GM10248 (cell line): ENCODE measurements around the gene MAMDC2.

Experiments
- CTCF ChIA-PET: fragments of 300-600 bp; sonication (Branson Sonifier 250); formaldehyde crosslinking; extraction: SDS; loops from one replicate; lab custom pipeline; 2021; ENCODE audit warnings: antibody characterized with exemption; lab: Yijun Ruan, JAX
- POLR2A ChIA-PET: fragments of 350-650 bp; sonication (Branson Sonifier 250); formaldehyde crosslinking; extraction: SDS; loops from one replicate; lab custom pipeline; 2020; ENCODE audit warnings: antibody characterized with exemption; lab: Yijun Ruan, JAX
- DNase-seq: peaks from one replicate; pipeline ENCODE4 v3.0.0; 2012; ENCODE audit errors: extremely low spot score
- TF ChIP-seq, protein P1 (sequence below): IDR thresholded peaks from 2 replicates; pipeline ENCODE4 v1.5.1; 2012; ENCODE audit warnings: mild to moderate bottlenecking, low read depth; ENCODE audit errors: extremely low read depth, missing control alignments, control extremely low read depth

The MAMDC2 gene

DNA sequence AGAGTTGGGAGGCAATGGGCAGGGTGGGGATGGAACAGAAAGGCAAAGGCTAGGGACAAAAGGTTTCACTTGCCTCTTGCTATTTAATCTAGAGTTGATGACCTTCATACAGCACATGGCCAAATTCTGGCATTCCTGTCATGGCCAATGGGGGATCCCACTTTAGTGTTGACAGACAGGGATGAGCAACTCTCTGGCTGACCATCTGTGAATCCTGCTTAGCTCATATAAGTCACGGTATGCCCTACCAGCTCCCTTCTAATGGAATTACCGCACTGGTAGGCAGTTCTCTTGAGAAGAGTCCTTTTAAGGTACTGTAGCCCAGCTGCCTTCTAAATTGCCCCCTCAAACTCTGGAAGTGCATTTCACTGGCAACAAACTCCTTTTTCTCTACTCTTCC, 76.1 kb downstream of the MAMDC2 start:
- no peak for DNase-seq
- POLR2A ChIA-PET = no interaction called here
- CTCF ChIA-PET = interaction anchor here (1.4 to 8.2 kb wide), 2 partner anchors 8 to 148 kb away, joined by 6 to 110 read pairs; no protein-coding TSS in a partner anchor
- TF ChIP-seq, protein P1, sequence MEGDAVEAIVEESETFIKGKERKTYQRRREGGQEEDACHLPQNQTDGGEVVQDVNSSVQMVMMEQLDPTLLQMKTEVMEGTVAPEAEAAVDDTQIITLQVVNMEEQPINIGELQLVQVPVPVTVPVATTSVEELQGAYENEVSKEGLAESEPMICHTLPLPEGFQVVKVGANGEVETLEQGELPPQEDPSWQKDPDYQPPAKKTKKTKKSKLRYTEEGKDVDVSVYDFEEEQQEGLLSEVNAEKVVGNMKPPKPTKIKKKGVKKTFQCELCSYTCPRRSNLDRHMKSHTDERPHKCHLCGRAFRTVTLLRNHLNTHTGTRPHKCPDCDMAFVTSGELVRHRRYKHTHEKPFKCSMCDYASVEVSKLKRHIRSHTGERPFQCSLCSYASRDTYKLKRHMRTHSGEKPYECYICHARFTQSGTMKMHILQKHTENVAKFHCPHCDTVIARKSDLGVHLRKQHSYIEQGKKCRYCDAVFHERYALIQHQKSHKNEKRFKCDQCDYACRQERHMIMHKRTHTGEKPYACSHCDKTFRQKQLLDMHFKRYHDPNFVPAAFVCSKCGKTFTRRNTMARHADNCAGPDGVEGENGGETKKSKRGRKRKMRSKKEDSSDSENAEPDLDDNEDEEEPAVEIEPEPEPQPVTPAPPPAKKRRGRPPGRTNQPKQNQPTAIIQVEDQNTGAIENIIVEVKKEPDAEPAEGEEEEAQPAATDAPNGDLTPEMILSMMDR = no peak

GRCh38 chr9:70120834-70121510, 77.3 kb downstream of the MAMDC2 start:
- no peak for DNase-seq
- TF ChIP-seq, protein P1 = no peak
- POLR2A ChIA-PET = no interaction called here
- CTCF ChIA-PET = interaction anchor here (1.4 to 8.2 kb wide), 2 partner anchors 9 to 149 kb away, joined by 6 to 110 read pairs; no protein-coding TSS in a partner anchor

- TF ChIP-seq, protein P1 = no peak
- DNase-seq = no peak
- ChIA-PET POLR2A (no interaction called here), CTCF (interaction anchor here (8.2 kb wide), 1 partner anchor 10 kb away, joined by 110 read pairs; no protein-coding TSS in a partner anchor)
Measured at GRCh38 chr9:70121818-70122436, 78.3 kb downstream of the MAMDC2 start.

- DNase-seq = no peak
- CTCF ChIA-PET = interaction anchor here (8.2 kb wide), 1 partner anchor 12 kb away, joined by 110 read pairs; no protein-coding TSS in a partner anchor
- TF ChIP-seq, protein P1 = no peak
- POLR2A ChIA-PET = no interaction called here
Measured at GRCh38 chr9:70123695-70124094, 80.0 kb downstream of the MAMDC2 start.

DNA sequence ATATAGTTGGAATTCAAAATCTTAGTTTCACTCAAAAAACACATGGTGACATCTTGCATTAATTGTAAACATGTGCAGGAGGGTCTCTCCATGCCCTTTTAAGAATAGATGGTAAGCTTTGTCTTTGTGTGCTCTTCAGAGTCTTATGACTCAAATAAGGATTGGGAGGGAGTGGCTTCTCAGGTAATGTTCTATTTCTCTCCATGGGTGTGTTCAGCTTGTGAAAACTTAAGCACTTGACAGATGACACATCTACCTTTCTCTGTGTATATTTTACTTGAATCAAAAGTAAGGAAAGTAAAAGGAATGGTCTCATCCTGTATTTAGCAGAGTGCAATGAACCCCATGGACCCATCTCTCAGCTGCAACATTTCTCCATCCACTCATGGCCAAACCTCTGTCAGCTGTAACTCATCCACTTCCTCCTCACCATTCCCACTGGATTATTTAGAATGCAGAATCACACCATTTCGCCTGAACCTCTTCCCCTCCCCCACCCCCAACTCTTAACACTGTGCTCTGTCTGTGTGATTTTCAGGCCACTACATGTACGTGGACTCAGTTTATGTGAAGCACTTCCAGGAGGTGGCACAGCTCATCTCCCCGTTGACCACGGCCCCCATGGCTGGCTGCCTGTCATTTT, 82.1 kb downstream of the MAMDC2 start:
- CTCF ChIA-PET = interaction anchor here (1.1 to 8.2 kb wide), 2 partner anchors 14 to 15 kb away, joined by 3 to 110 read pairs; no protein-coding TSS in a partner anchor
- DNase-seq = no peak

DNA sequence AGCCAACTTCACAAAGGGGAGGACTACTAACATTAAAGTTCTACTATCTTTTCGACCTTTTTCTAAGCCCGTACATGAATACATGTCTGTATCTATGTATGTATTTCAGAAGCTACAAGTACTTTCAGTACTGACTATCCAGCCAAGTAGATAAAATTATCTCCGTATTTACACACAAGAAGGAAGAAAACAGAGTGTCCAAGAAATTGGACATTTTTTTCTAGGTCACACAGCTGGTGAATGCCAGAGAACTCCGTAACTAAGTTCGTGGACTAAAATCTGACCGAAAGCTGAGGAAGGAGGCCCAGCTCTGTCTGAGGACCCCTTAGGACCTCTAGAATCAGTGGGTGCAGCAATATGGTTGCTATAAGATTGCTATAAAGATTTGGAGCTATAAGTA, 83.4 kb downstream of the MAMDC2 start:
- TF ChIP-seq, protein P1 = no peak
- DNase-seq = no peak
- ChIA-PET POLR2A (no interaction called here), CTCF (interaction anchor here (12.9 kb wide), 1 partner anchor 15 kb away, joined by 90 read pairs; no protein-coding TSS in a partner anchor)

More for the DNA sequence above, 82.1 kb downstream of the MAMDC2 start:
- POLR2A ChIA-PET = no interaction called here
- TF ChIP-seq, protein P1 = no peak
